Activated CD4-positive, alpha-beta T cell treated with anti-CD3 and anti-CD28 coated beads for 36 hours (primary cell): ENCODE measurements around the gene CARHSP1. TPM values are rescaled to one million over a fixed set of nuclear protein-coding genes. Genes with fewer than 3 reads are reported as not detected.
"Not testable (repeated sequence)": the region's sequence is repeated elsewhere in the genome, so short reads cannot be mapped to it uniquely, and the experiment has no call there.

Experiments used
- ATAC-seq: fragments of 200-7000 bp; cut with Tn5 transposase; one replicate; pipeline ENCODE4 v1.10.0; 2021; ENCODE audit warnings: mild to moderate bottlenecking, moderate library complexity
- CTCF ChIA-PET: fragments of 350-600 bp; sonication (Branson Sonifier 250); formaldehyde crosslinking; loops from one replicate; lab custom pipeline; 2021; ENCODE audit warnings: antibody characterized with exemption; lab: Charles Lee
- POLR2A ChIA-PET: fragments of 350-600 bp; sonication (Branson Sonifier 250); formaldehyde crosslinking; loops from one replicate; lab custom pipeline; 2021; ENCODE audit warnings: antibody characterized with exemption, inconsistent platforms; lab: Charles Lee
- DNase-seq: peaks from one replicate; pipeline ENCODE4 v3.0.0-alpha.2; 2020
- H3K27ac Mint-ChIP-seq: one replicate; pipeline ENCODE4 v1.8.0; 2021; ENCODE audit warnings: mixed read lengths
- H3K27me3 Mint-ChIP-seq: one replicate; pipeline ENCODE4 v1.8.0; 2021; ENCODE audit warnings: mixed read lengths
- H3K36me3 Mint-ChIP-seq: one replicate; pipeline ENCODE4 v1.8.0; 2021; ENCODE audit warnings: low read depth, mixed read lengths
- H3K4me1 Mint-ChIP-seq: one replicate; pipeline ENCODE4 v1.8.0; 2021; ENCODE audit warnings: mixed read lengths
- H3K4me3 Mint-ChIP-seq: one replicate; pipeline ENCODE4 v1.8.0; 2021; ENCODE audit warnings: mild to moderate bottlenecking, moderate library complexity, mixed read lengths
- H3K9me3 Mint-ChIP-seq: one replicate; pipeline ENCODE4 v1.8.0; 2021; ENCODE audit warnings: low read depth, mixed read lengths
- intact Hi-C, 2 experiments: fragments of 100-400 bp; cut with DNase I in 1 of 2; cut with micrococcal nuclease in 1 of 2; formaldehyde crosslinking; loops; one replicate each; pipeline versions ENCODE4 v1.14.2 to v1.15.1; 2022 to 2024; cut with DNase I, micrococcal nuclease
- total RNA-seq, 2 experiments: library from RNA; stranded (reverse); gene quantifications; one replicate each; pipeline ENCODE4 v1.2.3, GENCODE V29; 2021

CARHSP1 gene
- total RNA-seq, 2 experiments from 2014 or later = 49.4 to 64.5 TPM

GRCh38 chr16:8818504-8819270, 50.1 kb downstream of the CARHSP1 start:
- Mint-ChIP-seq H3K36me3 (peaks cover 72% of the 10 kb centered on the region), H3K27ac (peak overlapping the region; percentile 69), H3K9me3 (no peaks in the 10 kb centered on the region), H3K4me3 (no peak overlapping the region), H3K4me1 (peaks cover 21% of the 10 kb centered on the region), H3K27me3 (no peaks in the 10 kb centered on the region)
- ChIA-PET CTCF (interaction anchor here (1.1 kb wide), 1 partner anchor 8 kb away, joined by 3 read pairs; no protein-coding TSS in a partner anchor), POLR2A (no interaction called here)
- intact Hi-C loops = no loop called here
- DNase-seq = no peak
- ATAC-seq = no peak

DNA sequence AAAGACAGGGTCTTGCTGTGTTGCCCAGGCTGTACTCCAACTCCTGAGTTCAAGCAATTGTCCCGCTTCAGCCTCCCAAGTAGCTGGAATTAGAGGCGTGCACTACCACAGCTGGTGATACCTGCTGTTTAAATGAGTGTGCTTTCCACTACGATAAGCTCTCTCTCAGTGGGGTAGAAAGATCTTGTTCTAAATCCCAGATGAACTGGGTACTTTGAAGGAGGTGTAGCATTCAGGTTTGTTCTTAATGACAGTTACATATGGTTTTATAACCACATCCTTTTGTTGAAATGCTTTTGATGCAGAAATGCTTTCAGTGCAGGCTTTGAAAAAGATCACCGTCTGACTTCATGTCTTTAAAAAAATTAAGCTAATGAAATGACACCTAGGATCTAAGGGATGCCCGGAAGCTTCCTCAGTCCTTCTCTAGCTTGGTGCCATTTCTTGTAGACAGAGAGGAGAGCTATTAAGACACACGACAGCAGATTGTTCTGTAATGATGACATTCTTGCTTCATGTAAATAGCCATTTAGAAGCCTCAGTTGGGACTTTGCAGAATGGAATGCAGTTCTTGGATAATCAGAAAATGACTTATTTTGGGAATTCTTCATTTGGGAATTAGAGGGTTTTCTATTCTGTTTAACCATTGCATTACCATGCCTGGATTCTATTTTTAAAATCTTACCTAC, 51.7 kb downstream of the CARHSP1 start:
- Mint-ChIP-seq H3K4me3 (no peak overlapping the region), H3K27ac (peak overlapping the region; percentile 28), H3K9me3 (no peaks in the 10 kb centered on the region), H3K36me3 (peaks cover 78% of the 10 kb centered on the region), H3K4me1 (peaks cover 27% of the 10 kb centered on the region), H3K27me3 (no peaks in the 10 kb centered on the region)
- DNase-seq (no peak), ATAC-seq (peak; percentile 50)
- POLR2A ChIA-PET = interaction anchor here (0.9 kb wide), 1 partner anchor 11 kb away, joined by 4 read pairs; no protein-coding TSS in a partner anchor
- intact Hi-C loops = no loop called here
- CTCF ChIA-PET = interaction anchor here (0.6 to 1.5 kb wide), 6 partner anchors 16 to 1129 kb away, joined by 3 to 4 read pairs (median 4); no protein-coding TSS in a partner anchor

DNA sequence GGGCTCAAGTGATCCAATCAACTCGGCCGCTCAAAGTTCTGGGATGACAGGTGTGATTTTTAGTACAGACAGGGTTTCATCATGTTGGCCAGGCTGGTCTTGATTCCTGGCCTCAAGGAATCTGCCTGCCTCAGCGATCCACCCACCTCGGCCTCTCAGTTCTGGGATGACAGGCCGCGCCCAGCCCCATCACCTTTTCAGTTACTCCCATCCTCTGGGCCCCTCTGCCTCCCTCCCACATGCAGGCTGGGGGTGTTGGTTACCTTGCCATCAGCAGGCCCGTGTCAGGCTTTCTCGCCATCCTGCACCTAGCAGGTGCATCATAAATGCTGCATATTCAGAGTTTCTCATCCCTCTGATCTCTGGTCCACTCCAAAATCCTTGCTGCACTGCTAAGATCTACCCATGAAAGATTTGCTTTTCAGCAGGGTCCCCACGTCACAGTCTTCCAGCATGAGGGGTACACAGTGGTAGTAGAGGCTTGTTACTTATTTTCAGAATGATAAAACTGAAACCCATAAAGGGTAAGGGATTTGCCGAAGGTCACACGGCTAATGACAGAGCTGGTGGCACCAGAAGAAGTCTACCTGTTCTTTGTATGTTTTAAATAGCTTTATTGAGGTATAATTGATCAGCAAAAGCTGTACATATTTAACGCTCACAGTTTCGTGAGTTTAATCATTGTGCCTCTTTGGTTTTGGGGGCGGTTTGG, 54.6 kb downstream of the CARHSP1 start:
- intact Hi-C loops = no loop called here
- Mint-ChIP-seq H3K27ac (peak overlapping the region; percentile 55), H3K36me3 (peaks cover 76% of the 10 kb centered on the region), H3K4me1 (peaks cover 27% of the 10 kb centered on the region), H3K4me3 (no peak overlapping the region), H3K9me3 (no peaks in the 10 kb centered on the region), H3K27me3 (no peaks in the 10 kb centered on the region)
- DNase-seq = peak; percentile 30
- ChIA-PET POLR2A (interaction anchor here (0.6 kb wide), 1 partner anchor 14 kb away, joined by 5 read pairs; no protein-coding TSS in a partner anchor), CTCF (no interaction called here)
- ATAC-seq = peak; percentile 49

GRCh38 chr16:8812162-8812843, 56.5 kb downstream of the CARHSP1 start:
- intact Hi-C loops = no loop called here
- CTCF ChIA-PET = interaction anchor here (0.6 to 0.7 kb wide), 2 partner anchors 116 to 281 kb away, joined by 3 to 4 read pairs; no protein-coding TSS in a partner anchor
- H3K9me3 Mint-ChIP-seq = no peaks in the 10 kb centered on the region

GRCh38 chr16:8808613-8809353, 60.0 kb downstream of the CARHSP1 start:
- intact Hi-C loops = no loop called here
- CTCF ChIA-PET = interaction anchor here (1.0 kb wide), 2 partner anchors 8 to 200 kb away, joined by 3 to 4 read pairs; no protein-coding TSS in a partner anchor
- POLR2A ChIA-PET = no interaction called here
- peaks cover 6% of the 10 kb centered on the region for H3K4me1 Mint-ChIP-seq
- no peak overlapping the region for H3K4me3 Mint-ChIP-seq
- peaks cover 71% of the 10 kb centered on the region for H3K36me3 Mint-ChIP-seq
- no peak overlapping the region for H3K27ac Mint-ChIP-seq
- H3K27me3 Mint-ChIP-seq = no peaks in the 10 kb centered on the region
- no peaks in the 10 kb centered on the region for H3K9me3 Mint-ChIP-seq
- DNase-seq (no peak), ATAC-seq (no peak)

More at GRCh38 chr16:8812162-8812843, 56.5 kb downstream of the CARHSP1 start:
- Mint-ChIP-seq H3K27me3 (no peaks in the 10 kb centered on the region), H3K27ac (no peak overlapping the region), H3K36me3 (peaks cover 77% of the 10 kb centered on the region), H3K4me3 (no peak overlapping the region), H3K4me1 (peaks cover 23% of the 10 kb centered on the region)
- POLR2A ChIA-PET = no interaction called here
- ATAC-seq (no peak), DNase-seq (no peak)

GRCh38 chr16:8808009-8808408, 60.8 kb downstream of the CARHSP1 start:
- DNase-seq = no peak
- peaks cover 2% of the 10 kb centered on the region for H3K4me1 Mint-ChIP-seq
- H3K4me3 Mint-ChIP-seq = no peak overlapping the region
- H3K27me3 Mint-ChIP-seq = no peaks in the 10 kb centered on the region
- intact Hi-C loops = no loop called here
- CTCF ChIA-PET = no interaction called here
- no peak overlapping the region for H3K27ac Mint-ChIP-seq
- ATAC-seq = no peak
- peaks cover 69% of the 10 kb centered on the region for H3K36me3 Mint-ChIP-seq
- H3K9me3 Mint-ChIP-seq = no peaks in the 10 kb centered on the region
- POLR2A ChIA-PET = no interaction called here

DNA sequence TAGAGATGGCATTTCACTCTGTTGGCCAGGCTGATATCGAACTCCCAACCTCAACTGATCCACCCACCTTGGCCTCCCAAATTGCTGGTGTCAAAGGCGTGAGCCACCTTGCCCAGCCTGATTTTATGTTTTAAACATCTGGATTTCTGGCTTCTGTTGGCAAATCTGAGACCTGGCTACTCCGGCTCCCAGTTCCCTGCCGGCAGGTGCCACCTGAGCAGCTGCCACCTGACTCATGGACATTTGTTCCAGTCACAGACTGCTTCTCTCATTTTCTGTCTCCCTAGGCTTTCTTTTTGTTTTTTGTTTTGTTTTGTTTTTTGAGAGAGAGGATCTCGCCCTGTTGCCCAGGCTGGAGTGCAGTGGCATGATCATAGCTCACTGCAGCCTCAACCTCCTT, 61.6 kb downstream of the CARHSP1 start:
- ChIA-PET CTCF (no interaction called here), POLR2A (no interaction called here)
- Mint-ChIP-seq H3K27me3 (no peaks in the 10 kb centered on the region), H3K4me1 (no peaks in the 10 kb centered on the region), H3K36me3 (peaks cover 65% of the 10 kb centered on the region), H3K4me3 (no peak overlapping the region), H3K9me3 (no peaks in the 10 kb centered on the region), H3K27ac (no peak overlapping the region)
- DNase-seq (no peak), ATAC-seq (no peak)
- intact Hi-C loops = no loop called here

DNA sequence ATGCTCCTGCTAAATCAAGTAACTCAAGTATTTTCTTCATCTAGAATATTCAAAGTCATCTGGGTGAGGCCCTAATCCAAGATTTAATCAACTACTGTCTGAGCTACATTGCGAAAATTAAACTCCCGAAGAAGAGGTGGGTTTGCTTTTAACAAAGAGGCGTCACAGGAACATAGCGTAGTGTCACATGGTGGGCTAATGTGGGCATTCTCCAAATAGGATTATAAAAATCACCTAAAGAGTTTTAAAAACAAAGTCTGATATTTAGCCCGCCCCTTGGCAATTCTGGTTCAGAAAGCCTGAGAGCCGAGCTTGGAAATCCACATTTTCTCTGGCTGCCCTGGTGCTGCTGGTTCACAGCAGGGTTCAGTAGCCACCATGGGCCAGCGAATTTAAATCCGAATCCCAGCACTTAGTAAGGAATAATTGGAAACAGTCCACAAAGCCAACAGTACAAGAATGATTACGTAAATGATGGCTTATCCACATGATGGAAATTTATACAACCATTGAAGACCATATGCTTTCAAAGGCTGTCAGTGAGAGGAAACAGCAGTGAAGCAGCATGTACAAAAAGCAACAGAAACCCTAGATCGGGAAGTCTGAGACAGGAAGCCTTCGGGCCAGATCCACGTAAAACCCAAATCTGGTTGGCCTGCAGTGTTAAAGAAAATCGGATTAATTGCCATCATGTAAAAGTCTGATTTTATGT, 62.4 kb downstream of the CARHSP1 start:
- POLR2A ChIA-PET = interaction anchor here (1.0 kb wide), 1 partner anchor 11 kb away, joined by 4 read pairs; no protein-coding TSS in a partner anchor
- DNase-seq (no peak), ATAC-seq (no peak)
- Mint-ChIP-seq H3K4me3 (no peak overlapping the region), H3K4me1 (no peaks in the 10 kb centered on the region), H3K27me3 (no peaks in the 10 kb centered on the region), H3K27ac (no peak overlapping the region), H3K9me3 (no peaks in the 10 kb centered on the region), H3K36me3 (peaks cover 68% of the 10 kb centered on the region)
- CTCF ChIA-PET = interaction anchor here (0.7 kb wide), 1 partner anchor 16 kb away, joined by 3 read pairs; no protein-coding TSS in a partner anchor
- intact Hi-C loops = no loop called here

DNA sequence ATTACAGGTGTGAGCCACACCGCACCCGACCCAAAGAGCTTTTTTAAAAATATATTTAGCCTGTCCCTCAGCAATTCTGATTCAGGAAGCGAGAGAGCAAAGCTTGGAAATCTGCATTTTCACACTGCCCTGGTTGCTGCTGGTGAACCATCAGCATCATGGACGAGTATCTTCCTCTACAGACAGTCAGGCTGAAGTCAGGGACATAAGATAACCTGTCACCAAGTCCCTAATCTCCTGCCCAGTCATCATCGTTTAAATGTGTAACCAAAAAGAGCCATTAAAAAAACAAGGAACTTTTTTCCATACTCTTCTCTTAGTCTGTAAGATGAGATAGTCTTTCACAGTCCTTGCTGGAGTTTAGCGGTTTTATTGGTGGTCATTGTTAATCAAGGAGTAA, 64.5 kb downstream of the CARHSP1 start:
- no peak for DNase-seq
- Mint-ChIP-seq H3K4me1 (peaks cover 7% of the 10 kb centered on the region), H3K27me3 (no peaks in the 10 kb centered on the region), H3K4me3 (no peak overlapping the region), H3K27ac (peak overlapping the region; percentile 31), H3K9me3 (no peaks in the 10 kb centered on the region), H3K36me3 (peaks cover 58% of the 10 kb centered on the region)
- intact Hi-C loops = no loop called here
- ChIA-PET POLR2A (no interaction called here), CTCF (interaction anchor here (0.7 kb wide), 1 partner anchor 10 kb away, joined by 3 read pairs; no protein-coding TSS in a partner anchor)
- ATAC-seq = no peak

DNA sequence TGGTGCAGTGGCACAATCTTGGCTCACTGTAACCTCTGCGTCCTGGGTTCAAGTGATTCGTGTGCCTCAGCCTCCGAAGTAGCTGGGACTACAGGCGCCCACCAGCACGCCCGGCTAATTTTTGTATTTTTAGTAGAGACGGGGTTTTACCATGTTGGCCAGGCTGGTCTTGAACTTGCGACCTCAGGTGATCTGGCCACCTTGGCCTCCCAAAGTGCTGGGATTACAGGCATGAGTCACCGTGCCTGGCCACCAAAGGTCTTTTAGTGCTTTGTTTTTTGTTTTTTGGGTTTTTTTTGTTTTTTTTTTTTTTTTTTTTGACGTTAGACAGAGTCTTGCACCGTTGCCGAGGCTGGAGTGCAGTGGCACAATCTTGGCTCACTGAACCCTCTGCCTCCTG, 65.1 kb downstream of the CARHSP1 start:
- POLR2A ChIA-PET, ATAC-seq, H3K9me3 Mint-ChIP-seq, H3K27me3 Mint-ChIP-seq, DNase-seq, intact Hi-C loops, H3K4me3 Mint-ChIP-seq, H3K27ac Mint-ChIP-seq: not testable (repeated sequence)
- Mint-ChIP-seq H3K4me1 (peaks cover 12% of the 10 kb centered on the region), H3K36me3 (peaks cover 56% of the 10 kb centered on the region)
- CTCF ChIA-PET = interaction anchor here (0.7 kb wide), 1 partner anchor 9 kb away, joined by 3 read pairs; no protein-coding TSS in a partner anchor
